Right atrium auricular region (tissue), 2 donors: ENCODE measurements around the gene PSKH1. TPM values are rescaled to one million over a fixed set of nuclear protein-coding genes. Genes with fewer than 3 reads are reported as not detected.

ENCODE experiments used
- DNase-seq: peaks from one replicate; pipeline ENCODE4 v3.0.0-alpha.2; 2019; ENCODE audit warnings: low spot score
- H3K27ac ChIP-seq, 2 donors: fragments of 200-600 bp; sonication (generic); 1 replicate in 1 of 2; 2 replicates in 1 of 2; pipeline ENCODE4 v1.5.1; 2016 to 2019
- H3K27me3 ChIP-seq, 2 donors: fragments of 200-600 bp; sonication (generic); one replicate each; pipeline versions ENCODE4 v1.5.1 to v1.6.0; 2017 to 2019
- H3K36me3 ChIP-seq: fragments of 200-600 bp; sonication (generic); one replicate; pipeline ENCODE4 v1.5.1; 2016
- H3K4me1 ChIP-seq, 2 donors: fragments of 200-600 bp; sonication (generic); one replicate each; pipeline versions ENCODE4 v1.5.1 to v1.6.0; 2017 to 2019
- H3K4me3 ChIP-seq, 2 donors: fragments of 200-600 bp; sonication (generic); 1 replicate in 1 of 2; 2 replicates in 1 of 2; pipeline ENCODE4 v1.5.1; 2017 to 2019; ENCODE audit warnings: mild to moderate bottlenecking in 1 of 2, moderate library complexity in 1 of 2
- H3K9me3 ChIP-seq, 2 donors: fragments of 200-600 bp; sonication (generic); one replicate each; pipeline ENCODE4 v1.5.1; 2019
- CTCF ChIP-seq, 2 donors: fragments of 200-600 bp; sonication (generic); IDR thresholded peaks; one replicate each; pipeline ENCODE4 v1.5.1; 2019; ENCODE audit warnings: antibody characterized with exemption in 2 of 2
- total RNA-seq, 2 donors: library from RNA; depleted of rRNA; stranded (reverse); fragments of >200 nt; gene quantifications; one replicate each; pipeline ENCODE4 v1.1.0, GENCODE V29; 2016

PSKH1 gene
- total RNA-seq, 2 donors from 2014 or later = 18.4 to 23.2 TPM

- no peaks in the 10 kb centered on the region for H3K27me3 ChIP-seq
- no peak overlapping the region for H3K27ac ChIP-seq
- H3K4me1 ChIP-seq = peaks cover 0 to 59% of the 10 kb centered on the region in 2 donors
- no peak for TF ChIP-seq CTCF (IDR thresholded peaks at IDR 0.05)
- H3K4me3 ChIP-seq = no peak overlapping the region
- H3K9me3 ChIP-seq = no peaks in the 10 kb centered on the region
- no peak for DNase-seq
- H3K36me3 ChIP-seq = peaks cover 96% of the 10 kb centered on the region
These were observed 53.1 kb downstream of the PSKH1 start for GRCh38 chr16:67946128-67946569.

GRCh38 chr16:67946966-67947558 lies 54.0 kb downstream of the PSKH1 start:
- no peaks in the 10 kb centered on the region for H3K9me3 ChIP-seq
- no peak for TF ChIP-seq CTCF (IDR thresholded peaks at IDR 0.05)
- no peak for DNase-seq
- peaks cover 0 to 64% of the 10 kb centered on the region in 2 donors for H3K4me1 ChIP-seq
- H3K4me3 ChIP-seq = no peak overlapping the region
- no peak overlapping the region for H3K27ac ChIP-seq
- H3K36me3 ChIP-seq = peaks cover 98% of the 10 kb centered on the region
- no peaks in the 10 kb centered on the region for H3K27me3 ChIP-seq

- Histone ChIP-seq H3K4me1 (peaks cover 0 to 58% of the 10 kb centered on the region in 2 donors), H3K4me3 (no peak overlapping the region), H3K27me3 (no peaks in the 10 kb centered on the region), H3K9me3 (no peaks in the 10 kb centered on the region), H3K36me3 (peaks cover 98% of the 10 kb centered on the region), H3K27ac (no peak overlapping the region)
- TF ChIP-seq CTCF (IDR thresholded peaks at IDR 0.05) = no peak
- DNase-seq = no peak
These were observed 55.0 kb downstream of the PSKH1 start for GRCh38 chr16:67948015-67948414.

GRCh38 chr16:67949645-67950044 lies 56.6 kb downstream of the PSKH1 start:
- Histone ChIP-seq H3K4me1 (peaks cover 0 to 47% of the 10 kb centered on the region in 2 donors), H3K9me3 (no peaks in the 10 kb centered on the region), H3K27me3 (no peaks in the 10 kb centered on the region), H3K4me3 (no peak overlapping the region), H3K27ac (no peak overlapping the region), H3K36me3 (peaks cover 100% of the 10 kb centered on the region)
- TF ChIP-seq CTCF (IDR thresholded peaks at IDR 0.05) = no peak
- DNase-seq = no peak

GRCh38 chr16:67950335-67950843 lies 57.3 kb downstream of the PSKH1 start:
- H3K9me3 ChIP-seq = no peaks in the 10 kb centered on the region
- no peak overlapping the region for H3K27ac ChIP-seq
- H3K36me3 ChIP-seq = peaks cover 100% of the 10 kb centered on the region
- H3K27me3 ChIP-seq = no peaks in the 10 kb centered on the region
- peaks cover 0 to 40% of the 10 kb centered on the region in 2 donors for H3K4me1 ChIP-seq
- no peak for DNase-seq
- H3K4me3 ChIP-seq = no peak overlapping the region
- TF ChIP-seq CTCF (IDR thresholded peaks at IDR 0.05) = no peak

- H3K36me3 ChIP-seq = peaks cover 99% of the 10 kb centered on the region
- TF ChIP-seq CTCF (IDR thresholded peaks at IDR 0.05) = no peak
- peak overlapping the region; percentile 34 to 39 for H3K27ac ChIP-seq
- H3K27me3 ChIP-seq = no peaks in the 10 kb centered on the region
- H3K9me3 ChIP-seq = no peaks in the 10 kb centered on the region
- no peak for DNase-seq
- peaks cover 0 to 29% of the 10 kb centered on the region in 2 donors for H3K4me1 ChIP-seq
- H3K4me3 ChIP-seq = no peak overlapping the region
These were observed 58.4 kb downstream of the PSKH1 start for GRCh38 chr16:67951485-67951884.
